Chondrocyte (in vitro differentiated cells): ENCODE results near the gene SLC30A2. TPM values are rescaled to one million over a fixed set of nuclear protein-coding genes. Genes with fewer than 3 reads are reported as not detected.

Experiments used
- DNase-seq: peaks from one replicate; pipeline ENCODE4 v3.0.0; 2021; ENCODE audit warnings: mixed read lengths, low spot score
- H3K27ac Mint-ChIP-seq: one replicate; pipeline ENCODE4 v1.8.0; 2021; ENCODE audit warnings: mild to moderate bottlenecking, moderate library complexity, mixed read lengths; ENCODE audit not compliant: unreplicated experiment
- H3K27me3 Mint-ChIP-seq: 2 replicates; pipeline ENCODE4 v1.8.0; 2021; ENCODE audit warnings: low read depth, mixed read lengths
- H3K36me3 Mint-ChIP-seq: 2 replicates; pipeline ENCODE4 v1.8.0; 2021; ENCODE audit warnings: low read depth, mixed read lengths
- H3K4me1 Mint-ChIP-seq: 2 replicates; pipeline ENCODE4 v1.8.0; 2021; ENCODE audit warnings: low read depth, mild to moderate bottlenecking, mixed read lengths
- H3K4me3 Mint-ChIP-seq: one replicate; pipeline ENCODE4 v1.8.0; 2021; ENCODE audit warnings: mild to moderate bottlenecking, moderate library complexity, mixed read lengths; ENCODE audit not compliant: unreplicated experiment
- H3K9me3 Mint-ChIP-seq: 2 replicates; pipeline ENCODE4 v1.8.0; 2021; ENCODE audit warnings: low read depth, mixed read lengths
- CTCF ChIP-seq: fragments of 200-600 bp; sonication (generic); IDR thresholded peaks from 2 replicates; pipeline ENCODE4 v1.5.0; 2021; ENCODE audit warnings: antibody characterized with exemption, mild to moderate bottlenecking, moderate library complexity
- total RNA-seq: library from RNA; stranded (reverse); gene quantifications from 3 replicates; pipeline ENCODE4 v1.2.1, GENCODE V29; 2021

SLC30A2 gene
- total RNA-seq, 1 donor from 2014 or later: 0.12 TPM

- Mint-ChIP-seq H3K4me3 (no peak overlapping the region), H3K9me3 (no peaks in the 10 kb centered on the region), H3K36me3 (peaks cover 3% of the 10 kb centered on the region), H3K27ac (no peak overlapping the region), H3K4me1 (no peaks in the 10 kb centered on the region), H3K27me3 (peaks cover 29% of the 10 kb centered on the region)
- no peak for TF ChIP-seq CTCF
- no peak for DNase-seq
Measured at GRCh38 chr1:26060832-26061574, 15.1 kb upstream of the SLC30A2 start.

DNA sequence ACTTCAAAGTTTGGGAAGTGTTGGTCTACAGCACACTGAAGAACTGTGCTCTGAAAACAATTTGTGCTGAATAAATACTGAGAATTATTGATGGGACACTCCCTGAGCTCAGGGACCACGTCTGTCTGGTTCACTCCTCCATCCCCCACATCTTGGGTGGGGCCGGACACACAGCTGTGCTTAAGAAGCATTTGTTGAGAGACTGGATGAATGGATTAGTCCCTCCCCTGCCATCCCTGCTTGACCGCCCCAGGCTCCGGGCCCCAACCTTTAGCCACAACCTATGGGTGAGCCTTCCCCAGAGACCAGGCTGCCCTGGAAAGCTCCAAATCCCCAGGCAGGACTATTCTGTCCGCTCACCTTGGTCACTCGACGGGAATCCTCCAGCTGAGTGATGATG lies 14.0 kb upstream of the SLC30A2 start:
- H3K27ac Mint-ChIP-seq: no peak overlapping the region
- H3K9me3 Mint-ChIP-seq: no peaks in the 10 kb centered on the region
- TF ChIP-seq CTCF: no peak
- DNase-seq: no peak
- H3K36me3 Mint-ChIP-seq: peaks cover 3% of the 10 kb centered on the region
- peaks cover 29% of the 10 kb centered on the region for H3K27me3 Mint-ChIP-seq
- H3K4me3 Mint-ChIP-seq: no peak overlapping the region
- no peaks in the 10 kb centered on the region for H3K4me1 Mint-ChIP-seq

DNA sequence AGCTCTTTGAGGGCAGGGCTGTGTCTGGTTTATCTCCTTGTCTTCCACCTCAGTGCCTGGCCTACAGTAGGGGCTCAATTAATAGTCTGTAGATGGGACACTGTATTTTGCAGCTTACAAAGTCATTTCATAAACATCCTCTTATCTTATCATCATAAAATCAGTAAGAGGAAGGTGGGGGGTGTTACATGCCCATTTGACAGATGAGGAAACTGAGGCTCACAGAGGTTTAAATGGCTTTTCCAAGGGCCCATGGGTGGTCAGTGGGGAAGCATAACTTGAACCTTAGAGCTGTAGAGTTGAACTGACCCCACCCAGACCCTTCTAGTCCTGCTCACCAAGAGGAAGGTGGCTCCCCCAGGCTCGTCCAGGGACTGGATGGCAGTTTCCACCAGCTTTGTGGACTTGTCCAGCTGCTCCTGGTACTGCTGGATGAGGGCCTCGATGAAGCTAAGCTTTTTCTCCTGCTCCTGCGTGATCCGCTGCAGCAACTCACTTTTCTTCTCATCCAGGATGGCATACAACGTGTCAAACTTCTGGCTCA lies 12.2 kb upstream of the SLC30A2 start:
- H3K4me1 Mint-ChIP-seq: no peaks in the 10 kb centered on the region
- no peak overlapping the region for H3K4me3 Mint-ChIP-seq
- TF ChIP-seq CTCF: no peak
- DNase-seq: no peak
- H3K27me3 Mint-ChIP-seq: peaks cover 38% of the 10 kb centered on the region
- H3K36me3 Mint-ChIP-seq: peaks cover 3% of the 10 kb centered on the region
- H3K9me3 Mint-ChIP-seq: no peaks in the 10 kb centered on the region
- H3K27ac Mint-ChIP-seq: no peak overlapping the region

- Mint-ChIP-seq H3K4me3 (no peak overlapping the region), H3K36me3 (peaks cover 3% of the 10 kb centered on the region), H3K27ac (no peak overlapping the region), H3K27me3 (peaks cover 40% of the 10 kb centered on the region), H3K9me3 (no peaks in the 10 kb centered on the region), H3K4me1 (no peaks in the 10 kb centered on the region)
- DNase-seq: no peak
- no peak for TF ChIP-seq CTCF
Measured at GRCh38 chr1:26057189-26057588, 11.3 kb upstream of the SLC30A2 start.

GRCh38 chr1:26055041-26055440 lies 9.1 kb upstream of the SLC30A2 start:
- Mint-ChIP-seq H3K4me3 (no peak overlapping the region), H3K9me3 (no peaks in the 10 kb centered on the region), H3K36me3 (no peaks in the 10 kb centered on the region), H3K27ac (no peak overlapping the region), H3K27me3 (peaks cover 44% of the 10 kb centered on the region), H3K4me1 (no peaks in the 10 kb centered on the region)
- TF ChIP-seq CTCF: no peak
- no peak for DNase-seq
